Panc1 (cell line): Measurements from ENCODE around the gene DNASE1L2. TPM values are rescaled to one million over a fixed set of nuclear protein-coding genes. Genes with fewer than 3 reads are reported as not detected.
A peak's percentile ranks its signal among the peaks of the same experiment; 100 is the strongest.

Source experiments
- ATAC-seq: fragments of 200-7000 bp; cut with Tn5 transposase; 2 replicates; pipeline ENCODE4 v1.9.1; 2020; ENCODE audit warnings: mild to moderate bottlenecking, moderate library complexity
- BruUV-seq: library from RNA; stranded (reverse); fragments of 400-500 nt; replicated peaks from 2 replicates; lab custom pipeline; 2021; lab: Mats Ljungman, UMichigan
- CTCF ChIA-PET: fragments of 300-600 bp; sonication (Branson Sonifier 250); formaldehyde crosslinking; loops from one replicate; lab custom pipeline; 2022; ENCODE audit warnings: antibody characterized with exemption; lab: Charles Lee
- POLR2A ChIA-PET: fragments of 300-600 bp; sonication (Branson Sonifier 250); formaldehyde crosslinking; loops from one replicate; lab custom pipeline; 2022; ENCODE audit warnings: antibody characterized with exemption; lab: Charles Lee
- DNase-seq: peaks from one replicate; pipeline ENCODE4 v3.0.0-alpha.2; 2010; ENCODE audit warnings: low read depth, low spot score
- H3K27ac ChIP-seq: 2 replicates; pipeline ENCODE4 v1.5.1; 2011; ENCODE audit warnings: mild to moderate bottlenecking, low read length, inconsistent platforms
- H3K27me3 ChIP-seq: fragments of 200-500 bp; sonication (Bioruptor generic); 2 replicates; pipeline ENCODE4 v1.6.0; 2014; ENCODE audit warnings: low read length, inconsistent platforms; ENCODE audit not compliant: control insufficient read depth, insufficient read depth
- H3K36me3 ChIP-seq: fragments of 200-500 bp; sonication (Bioruptor generic); 2 replicates; pipeline ENCODE4 v1.5.1; 2014; ENCODE audit warnings: inconsistent platforms, mild to moderate bottlenecking, low read length, moderate library complexity; ENCODE audit not compliant: control insufficient read depth, insufficient read depth
- H3K4me1 ChIP-seq: 2 replicates; pipeline ENCODE4 v1.5.1; 2011; ENCODE audit warnings: inconsistent platforms, mild to moderate bottlenecking, low read length, moderate library complexity; ENCODE audit not compliant: control insufficient read depth, insufficient read depth
- H3K4me3 ChIP-seq, 2 experiments: 2 replicates each; pipeline ENCODE4 v1.5.1; 2011 to 2012; ENCODE audit warnings: low read depth in 2 of 2, low read length in 2 of 2, mild to moderate bottlenecking in 2 of 2, inconsistent platforms in 1 of 2, moderate library complexity in 1 of 2
- H3K9me3 ChIP-seq: fragments of 200-500 bp; sonication (Bioruptor generic); 2 replicates; pipeline ENCODE4 v1.5.1; 2014; ENCODE audit warnings: low read depth, mild to moderate bottlenecking, inconsistent platforms, low read length, moderate library complexity; ENCODE audit not compliant: control insufficient read depth, insufficient read depth
- POLR2AphosphoS5 ChIP-seq: IDR thresholded peaks from 2 replicates; pipeline ENCODE4 v1.6.1; 2012; ENCODE audit warnings: mild to moderate bottlenecking, low read depth, low read length, moderate library complexity
- SIN3A ChIP-seq: IDR thresholded peaks from 2 replicates; pipeline ENCODE4 v1.6.1; 2012; ENCODE audit warnings: low read depth, mild to moderate bottlenecking, low read length, moderate library complexity, borderline replicate concordance; ENCODE audit not compliant: insufficient read depth
- TCF7L2 ChIP-seq: IDR thresholded peaks from 2 replicates; pipeline ENCODE4 v1.6.1; 2011; ENCODE audit warnings: mild to moderate bottlenecking, low read depth, low read length, inconsistent platforms
- in situ Hi-C: cut with HindIII; loops from 2 replicates; pipeline ENCODE4 v1.10.0; 2016; ENCODE audit warnings: low sequenced_read_pairs, low pct_unique_long_range_greater_than_20kb
- intact Hi-C: fragments of 100-400 bp; cut with micrococcal nuclease; formaldehyde crosslinking; loops from one replicate; pipeline ENCODE4 v1.10.0; 2022; ENCODE audit not compliant: unreplicated experiment
- total RNA-seq: library from RNA; stranded (reverse); gene quantifications from one replicate; pipeline ENCODE4 v1.2.1, GENCODE V29; 2021; ENCODE audit not compliant: unreplicated experiment
- TF ChIP-seq, protein P1 (sequence below), 2 experiments: IDR thresholded peaks; 2 replicates each; pipeline ENCODE4 v1.6.1; 2011 to 2012; ENCODE audit warnings: low read depth in 2 of 2, control low read depth in 1 of 2, low read length in 1 of 2, mild to moderate bottlenecking in 1 of 2, moderate library complexity in 1 of 2; ENCODE audit not compliant: insufficient read depth in 1 of 2
- TF ChIP-seq, protein P2 (sequence below): fragments of 450-650 bp; IDR thresholded peaks from 2 replicates; pipeline ENCODE4 v1.5.1; 2017; ENCODE audit warnings: mild to moderate bottlenecking

Gene DNASE1L2
- total RNA-seq, 1 experiment from 2014 or later, result 4.4 TPM

DNA sequence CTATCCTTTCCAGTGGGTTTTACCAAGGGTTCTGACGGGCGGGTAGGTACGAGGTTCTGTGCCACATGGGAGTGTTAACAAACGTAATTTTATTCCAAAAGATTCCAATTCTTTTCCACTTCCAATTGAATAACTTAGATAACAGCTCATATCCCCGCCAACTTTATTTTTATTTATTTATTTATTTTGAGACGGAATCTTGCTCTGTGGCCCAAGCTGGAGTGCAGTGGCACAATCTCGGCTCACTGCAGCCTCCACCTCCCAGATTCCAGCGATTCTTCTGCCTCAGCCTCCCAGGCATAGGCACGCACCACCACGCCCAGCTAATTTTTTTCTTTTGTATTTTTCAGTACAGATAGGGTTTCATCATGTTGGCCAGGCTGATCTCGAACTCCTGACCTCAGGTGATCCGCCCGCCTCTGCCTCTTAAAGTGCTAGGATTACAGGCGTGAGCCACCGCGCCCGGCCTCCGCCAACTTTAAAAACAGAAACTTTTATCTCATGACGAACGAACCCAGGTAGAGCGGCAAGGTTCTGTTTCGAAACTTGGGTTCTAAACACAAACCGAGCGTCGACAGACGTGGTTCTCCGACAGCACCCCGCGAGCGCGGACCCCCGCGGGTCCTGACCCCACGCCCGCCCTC is 14.5 kb downstream of the DNASE1L2 start:
- Histone ChIP-seq H3K36me3 (no peaks in the 10 kb centered on the region; the same call in 1 of the 2 replicates), H3K4me1 (peaks cover 22% of the 10 kb centered on the region), H3K27me3 (no peaks in the 10 kb centered on the region), H3K4me3 (peak overlapping the region; percentile 73 to 87), H3K9me3 (no peaks in the 10 kb centered on the region), H3K27ac (peak overlapping the region; percentile 90)
- peak; percentile 2; the same call in 1 of the 2 replicates for ATAC-seq
- intact Hi-C loops, result no loop called here
- BruUV-seq, result TSS peak; percentile 88
- CTCF ChIA-PET, result interaction anchor here (0.7 to 1.0 kb wide), 2 partner anchors 12 to 56 kb away, joined by 3 to 11 read pairs; no protein-coding TSS in a partner anchor
- POLR2A ChIA-PET, result interaction anchor here (0.6 to 1.0 kb wide), 4 partner anchors 95 to 724 kb away, joined by 3 to 15 read pairs (median 6); partner anchors contain the start of gene TRAF7
- no peak for DNase-seq
- TF ChIP-seq POLR2AphosphoS5, result 0 out of 2 replicates have a peak, but pooled peaks have one; percentile 36
- TF ChIP-seq, protein P1, sequence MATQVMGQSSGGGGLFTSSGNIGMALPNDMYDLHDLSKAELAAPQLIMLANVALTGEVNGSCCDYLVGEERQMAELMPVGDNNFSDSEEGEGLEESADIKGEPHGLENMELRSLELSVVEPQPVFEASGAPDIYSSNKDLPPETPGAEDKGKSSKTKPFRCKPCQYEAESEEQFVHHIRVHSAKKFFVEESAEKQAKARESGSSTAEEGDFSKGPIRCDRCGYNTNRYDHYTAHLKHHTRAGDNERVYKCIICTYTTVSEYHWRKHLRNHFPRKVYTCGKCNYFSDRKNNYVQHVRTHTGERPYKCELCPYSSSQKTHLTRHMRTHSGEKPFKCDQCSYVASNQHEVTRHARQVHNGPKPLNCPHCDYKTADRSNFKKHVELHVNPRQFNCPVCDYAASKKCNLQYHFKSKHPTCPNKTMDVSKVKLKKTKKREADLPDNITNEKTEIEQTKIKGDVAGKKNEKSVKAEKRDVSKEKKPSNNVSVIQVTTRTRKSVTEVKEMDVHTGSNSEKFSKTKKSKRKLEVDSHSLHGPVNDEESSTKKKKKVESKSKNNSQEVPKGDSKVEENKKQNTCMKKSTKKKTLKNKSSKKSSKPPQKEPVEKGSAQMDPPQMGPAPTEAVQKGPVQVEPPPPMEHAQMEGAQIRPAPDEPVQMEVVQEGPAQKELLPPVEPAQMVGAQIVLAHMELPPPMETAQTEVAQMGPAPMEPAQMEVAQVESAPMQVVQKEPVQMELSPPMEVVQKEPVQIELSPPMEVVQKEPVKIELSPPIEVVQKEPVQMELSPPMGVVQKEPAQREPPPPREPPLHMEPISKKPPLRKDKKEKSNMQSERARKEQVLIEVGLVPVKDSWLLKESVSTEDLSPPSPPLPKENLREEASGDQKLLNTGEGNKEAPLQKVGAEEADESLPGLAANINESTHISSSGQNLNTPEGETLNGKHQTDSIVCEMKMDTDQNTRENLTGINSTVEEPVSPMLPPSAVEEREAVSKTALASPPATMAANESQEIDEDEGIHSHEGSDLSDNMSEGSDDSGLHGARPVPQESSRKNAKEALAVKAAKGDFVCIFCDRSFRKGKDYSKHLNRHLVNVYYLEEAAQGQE (IDR thresholded peaks at IDR 0.05; ENCODE audit: insufficient read depth in 1 of 2, low read depth in 2 of 2, low read length in 1 of 2), result no peak
- in situ Hi-C loops, result no loop called here

DNA sequence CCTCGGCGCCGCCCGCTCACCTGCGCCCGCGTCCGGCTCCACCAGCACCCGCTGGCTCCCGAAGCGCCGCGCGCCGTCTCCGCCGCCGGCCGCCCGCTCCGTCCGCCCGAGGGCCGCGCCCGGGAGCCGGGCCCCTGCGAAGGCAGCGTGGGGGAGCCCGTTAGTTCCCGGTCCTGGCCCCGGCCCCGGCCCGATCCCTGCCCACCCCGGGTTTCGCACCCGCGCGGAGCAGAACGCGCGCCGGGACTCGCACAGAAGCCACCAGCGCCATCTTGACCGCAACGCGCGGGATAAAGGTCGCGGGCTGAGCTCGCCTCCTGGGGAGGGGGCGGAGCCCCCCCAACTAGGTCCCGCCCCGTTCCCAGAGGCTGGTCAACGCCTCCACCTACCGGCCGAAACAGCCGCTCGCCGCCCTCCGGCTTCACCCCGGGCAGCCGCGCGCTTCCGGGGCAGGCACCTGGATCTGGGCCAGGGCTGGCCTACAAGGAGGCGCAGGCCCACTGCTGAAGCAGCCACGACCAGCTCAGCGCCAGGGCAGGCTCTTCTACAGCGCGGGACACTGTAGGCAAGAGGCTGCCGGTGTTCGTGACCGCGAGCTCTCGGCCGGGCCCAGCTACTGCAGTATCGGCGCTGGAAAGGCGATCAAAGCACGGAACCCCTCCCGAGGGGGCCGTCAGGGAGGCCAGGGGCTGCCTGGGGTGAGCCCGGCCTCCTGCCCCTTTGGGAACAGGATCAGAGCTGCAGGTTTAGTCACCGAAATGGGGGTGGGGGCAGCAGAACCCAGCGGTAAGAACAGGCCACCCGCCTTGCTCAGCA is 15.3 kb downstream of the DNASE1L2 start, which contains the start of gene ECI1:
TSS of gene ECI1 (minus strand) at position 292 of the 816 bp plus-strand sequence. CDS start at position 271, 21 bp downstream.
- no peaks in the 10 kb centered on the region for H3K9me3 ChIP-seq
- no TSS peak for BruUV-seq
- no peaks in the 10 kb centered on the region for H3K27me3 ChIP-seq
- intact Hi-C loops (no loop called here), in situ Hi-C loops (no loop called here)
- peak; percentile 64 for DNase-seq
- ChIA-PET CTCF (interaction anchor here (0.5 to 1.0 kb wide), 4 partner anchors 56 to 217 kb away, joined by 3 to 4 read pairs (median 4); no protein-coding TSS in a partner anchor), POLR2A (interaction anchor here (0.5 to 1.2 kb wide), 5 partner anchors 13 to 326 kb away, joined by 3 to 14 read pairs (median 3); partner anchors contain the start of genes PGP and TRAF7)
- TF ChIP-seq POLR2AphosphoS5 (peak; percentile 97), TCF7L2 (peak; percentile 90), SIN3A (peak; percentile 61; the same call in 1 of the 2 replicates)
- TF ChIP-seq, protein P1 (IDR thresholded peaks at IDR 0.05; ENCODE audit: insufficient read depth in 1 of 2, low read depth in 2 of 2, low read length in 1 of 2), result peak in 1 of 2 experiments; percentile 62; a peak in 1 of 4 replicates
- TF ChIP-seq, protein P2, sequence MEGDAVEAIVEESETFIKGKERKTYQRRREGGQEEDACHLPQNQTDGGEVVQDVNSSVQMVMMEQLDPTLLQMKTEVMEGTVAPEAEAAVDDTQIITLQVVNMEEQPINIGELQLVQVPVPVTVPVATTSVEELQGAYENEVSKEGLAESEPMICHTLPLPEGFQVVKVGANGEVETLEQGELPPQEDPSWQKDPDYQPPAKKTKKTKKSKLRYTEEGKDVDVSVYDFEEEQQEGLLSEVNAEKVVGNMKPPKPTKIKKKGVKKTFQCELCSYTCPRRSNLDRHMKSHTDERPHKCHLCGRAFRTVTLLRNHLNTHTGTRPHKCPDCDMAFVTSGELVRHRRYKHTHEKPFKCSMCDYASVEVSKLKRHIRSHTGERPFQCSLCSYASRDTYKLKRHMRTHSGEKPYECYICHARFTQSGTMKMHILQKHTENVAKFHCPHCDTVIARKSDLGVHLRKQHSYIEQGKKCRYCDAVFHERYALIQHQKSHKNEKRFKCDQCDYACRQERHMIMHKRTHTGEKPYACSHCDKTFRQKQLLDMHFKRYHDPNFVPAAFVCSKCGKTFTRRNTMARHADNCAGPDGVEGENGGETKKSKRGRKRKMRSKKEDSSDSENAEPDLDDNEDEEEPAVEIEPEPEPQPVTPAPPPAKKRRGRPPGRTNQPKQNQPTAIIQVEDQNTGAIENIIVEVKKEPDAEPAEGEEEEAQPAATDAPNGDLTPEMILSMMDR, result no peak; the same call in 1 of the 2 replicates
- H3K36me3 ChIP-seq, result peaks cover under 1% of the 10 kb centered on the region; the same call in 1 of the 2 replicates
- peaks cover 22% of the 10 kb centered on the region for H3K4me1 ChIP-seq
- ATAC-seq, result peak; percentile 90
- peak within 1 kb of the TSS; percentile 73 to 87 for H3K4me3 ChIP-seq
- H3K27ac ChIP-seq, result peak within 1 kb of the TSS; percentile 90
